ENCODE data around the gene UNC119B.
"Not testable (repeated sequence)": the region's sequence is repeated elsewhere in the genome, so short reads cannot be mapped to it uniquely, and the experiment has no call there.

UNC119B gene

GRCh38 chr12:120710031-120710804 is at the start of gene UNC119B:
TSS of gene UNC119B (plus strand) at chr12:120710458. CDS start at chr12:120710475, 17 bp downstream.
- no peak for DNase-seq (ENCODE audit: low read depth, low spot score)

DNA sequence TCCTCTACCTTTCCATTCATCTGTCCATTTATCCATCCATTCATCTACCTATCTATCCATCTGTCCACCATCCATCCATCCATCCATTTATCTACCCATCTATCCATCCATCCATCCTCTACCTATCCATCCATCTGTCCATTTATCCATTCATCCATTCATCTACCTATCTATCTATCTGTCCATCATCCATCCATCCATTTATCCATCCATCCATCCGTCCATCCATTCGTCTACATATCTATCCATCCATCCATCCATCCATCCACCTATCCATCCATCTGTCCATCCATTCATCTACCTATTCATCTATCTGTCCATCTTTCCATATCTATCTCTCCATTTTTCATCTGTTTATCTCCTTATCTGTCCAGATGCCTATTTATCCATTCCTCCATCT is 48.8 kb upstream of the UNC119B start:
- DNase-seq (ENCODE audit: low read depth, low spot score) = no peak

DNA sequence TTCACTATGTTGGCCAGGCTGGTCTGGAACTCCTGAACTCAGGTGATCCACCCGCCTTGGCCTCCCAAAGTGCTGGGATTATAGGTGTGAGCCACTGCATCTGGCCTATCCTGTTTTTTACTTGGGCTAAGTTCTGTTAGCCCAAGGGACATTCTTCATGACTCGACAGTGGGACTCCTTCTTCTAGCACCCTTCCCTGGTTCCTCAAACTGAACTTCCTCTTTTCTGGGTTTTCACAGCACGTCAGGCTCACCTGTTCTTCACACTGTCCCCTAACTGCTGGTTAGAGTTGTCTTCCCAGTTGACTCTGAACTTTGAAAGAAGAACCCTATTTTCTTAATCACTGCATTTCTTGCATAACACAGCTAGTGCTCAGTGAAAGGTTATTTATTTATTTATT is 47.4 kb upstream of the UNC119B start:
- no peak for DNase-seq (ENCODE audit: low read depth, low spot score)

- no peak for DNase-seq (ENCODE audit: low read depth, low spot score)
Observed at GRCh38 chr12:120663741-120664140, 46.5 kb upstream of the UNC119B start.

DNA sequence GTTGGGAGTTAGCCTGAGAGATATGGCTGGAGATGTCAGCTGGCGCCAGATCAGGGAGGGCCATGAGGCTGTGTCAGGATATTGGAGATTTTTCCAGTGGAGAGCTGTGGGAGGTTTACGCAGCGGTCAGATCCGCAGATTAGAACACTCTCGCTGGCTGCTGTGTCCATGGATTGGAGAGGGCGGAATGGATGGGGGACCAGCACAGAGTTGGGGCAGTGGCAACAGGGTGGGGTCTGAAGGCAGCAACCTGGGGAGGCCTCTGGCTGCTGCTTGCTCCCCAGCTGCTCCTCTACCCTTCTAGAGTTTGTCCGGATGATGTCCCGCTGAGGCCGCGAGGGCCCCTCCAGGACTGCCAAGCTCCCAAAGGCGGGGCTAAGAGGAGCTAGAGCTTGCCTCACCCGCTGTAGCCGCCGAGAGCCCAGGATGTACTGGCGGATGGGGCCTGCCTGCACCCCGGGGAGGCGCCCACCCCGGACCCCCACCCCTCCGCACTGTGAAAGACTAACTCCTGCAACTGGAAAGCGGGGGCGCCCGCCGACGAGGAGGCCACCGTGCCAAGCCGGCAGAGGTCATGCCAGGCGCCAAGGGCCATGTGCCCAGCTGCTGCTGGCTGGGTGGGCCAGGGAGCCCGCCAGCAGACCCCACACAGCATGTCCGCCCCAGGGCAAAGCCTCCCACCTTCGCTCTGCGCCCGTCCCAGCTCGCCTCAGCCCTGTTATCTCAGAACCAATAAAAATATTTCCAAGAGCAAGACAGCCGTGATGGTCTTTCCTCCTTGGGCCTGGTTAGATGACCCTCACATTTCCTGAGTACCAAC is 43.5 kb upstream of the UNC119B start:
- DNase-seq (ENCODE audit: low read depth, low spot score) = no peak

- no peak for DNase-seq (ENCODE audit: low read depth, low spot score)
Observed at GRCh38 chr12:120668091-120668867, 42.0 kb upstream of the UNC119B start.

GRCh38 chr12:120668868-120669840 is 41.1 kb upstream of the UNC119B start:
- no peak for DNase-seq (ENCODE audit: low read depth, low spot score)

DNA sequence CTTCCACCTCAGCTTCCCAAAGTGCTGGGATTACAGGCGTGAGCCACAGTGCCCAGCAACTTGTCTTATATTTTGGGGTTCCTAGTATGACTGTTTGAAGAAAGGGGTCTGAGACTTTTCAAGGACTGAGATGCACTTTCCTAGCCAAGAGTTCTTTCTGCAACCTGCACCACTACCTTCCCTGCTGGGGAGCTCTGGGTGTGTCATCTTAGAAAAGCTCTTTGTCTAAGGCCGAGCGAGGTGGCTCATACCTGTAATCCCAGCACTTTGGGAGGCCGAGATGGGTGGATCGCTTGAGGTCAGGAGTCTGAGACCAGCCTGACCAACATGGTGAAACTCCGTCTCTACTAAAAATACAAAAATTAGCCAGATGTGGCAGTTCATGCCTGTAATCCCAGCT is 40.0 kb upstream of the UNC119B start:
- not testable (repeated sequence) for DNase-seq (ENCODE audit: low read depth, low spot score)

DNA sequence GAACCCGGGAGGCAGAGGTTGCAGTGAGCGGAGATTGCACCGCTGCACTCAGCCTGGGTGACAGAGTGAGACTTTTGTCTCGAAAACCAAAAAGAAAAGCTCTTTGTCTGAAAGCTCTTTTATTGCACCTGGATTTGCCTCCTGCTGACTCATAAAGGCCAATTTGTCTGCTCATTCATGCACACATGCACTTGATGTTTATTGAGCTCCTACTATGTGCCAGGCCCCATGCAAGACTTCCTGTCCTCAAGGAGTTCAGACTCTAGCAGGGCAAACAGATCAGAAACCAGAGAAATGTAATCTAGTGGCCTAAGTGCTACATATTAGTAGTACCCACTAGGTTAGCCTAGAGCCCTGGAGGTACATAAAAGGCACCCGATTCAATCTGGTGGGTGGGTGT is 39.6 kb upstream of the UNC119B start:
- DNase-seq (ENCODE audit: low read depth, low spot score) = no peak

DNA sequence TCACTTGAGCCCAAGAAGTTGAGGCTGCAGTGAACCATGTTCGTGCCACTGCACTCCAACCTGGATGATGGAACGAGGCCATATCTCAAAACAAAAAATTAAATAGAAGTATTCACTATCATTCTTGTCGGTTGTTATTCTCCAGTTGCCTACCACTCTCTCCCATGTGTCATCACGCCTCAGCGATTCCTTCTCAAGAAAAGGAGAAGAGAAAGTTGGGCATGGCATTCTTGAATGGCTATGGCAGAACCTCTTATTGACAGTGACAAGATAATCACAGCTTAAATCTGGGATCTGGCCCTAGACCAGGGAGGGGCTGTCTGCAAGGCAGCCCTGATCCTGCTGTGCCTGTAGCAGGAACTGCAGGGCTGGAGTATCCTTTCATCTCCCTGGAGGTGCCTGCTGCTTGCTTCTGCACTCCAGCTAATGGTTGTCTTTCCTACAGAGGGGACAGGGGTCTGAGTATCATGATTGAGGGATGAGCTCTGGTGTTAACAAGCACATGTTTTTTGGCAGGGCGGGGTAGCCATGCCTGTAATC is 36.1 kb upstream of the UNC119B start:
- no peak for DNase-seq (ENCODE audit: low read depth, low spot score)

GRCh38 chr12:120677765-120678473 is 32.3 kb upstream of the UNC119B start:
- DNase-seq (ENCODE audit: low read depth, low spot score) = no peak

DNA sequence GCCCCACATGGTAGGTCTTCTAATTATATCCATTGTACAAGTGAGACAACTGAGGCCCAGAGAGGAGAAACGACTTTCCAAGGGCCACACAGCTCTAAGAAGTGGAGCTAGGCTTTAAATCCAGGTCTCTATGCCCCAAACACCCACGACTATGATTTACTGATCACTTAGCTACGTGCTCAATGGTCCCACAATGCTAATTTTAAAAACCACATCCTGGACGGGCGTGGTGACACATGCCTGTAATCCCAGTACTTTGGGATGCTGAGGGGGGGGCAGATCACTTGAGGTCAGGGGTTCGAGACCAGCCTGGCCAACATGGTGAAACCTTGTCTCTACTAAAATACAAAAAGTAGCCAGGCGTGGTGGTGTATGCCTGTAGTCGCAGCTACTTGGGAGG is 31.7 kb upstream of the UNC119B start:
- no peak for DNase-seq (ENCODE audit: low read depth, low spot score)

DNA sequence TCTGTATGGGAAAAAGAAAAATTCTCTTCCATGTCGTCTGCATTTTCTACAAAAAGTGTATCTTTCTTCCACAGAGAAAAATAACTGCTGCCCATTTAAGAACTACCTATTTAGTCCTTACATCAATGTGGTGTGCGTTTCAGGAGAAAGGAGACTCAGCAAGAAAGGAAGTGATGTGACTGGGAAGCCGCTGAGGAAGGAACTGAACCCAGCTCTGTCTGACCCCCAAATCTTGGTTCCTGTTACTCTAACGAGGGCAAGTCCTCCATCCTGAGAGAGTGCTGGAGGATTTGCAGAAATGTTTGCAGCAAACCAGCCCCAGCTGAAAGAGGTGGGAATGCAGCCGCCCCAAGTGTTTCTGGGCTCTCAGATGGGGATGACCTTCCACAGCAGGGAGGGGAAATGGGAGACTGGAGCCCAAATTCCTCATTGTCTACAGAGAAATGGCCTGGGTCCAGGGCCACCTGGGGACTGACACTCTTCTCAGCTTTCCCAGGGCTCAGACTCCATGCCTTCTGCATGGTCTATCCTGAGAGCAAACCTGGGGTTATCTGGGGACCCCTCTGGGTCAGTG is 30.0 kb upstream of the UNC119B start:
- DNase-seq (ENCODE audit: low read depth, low spot score) = no peak

DNA sequence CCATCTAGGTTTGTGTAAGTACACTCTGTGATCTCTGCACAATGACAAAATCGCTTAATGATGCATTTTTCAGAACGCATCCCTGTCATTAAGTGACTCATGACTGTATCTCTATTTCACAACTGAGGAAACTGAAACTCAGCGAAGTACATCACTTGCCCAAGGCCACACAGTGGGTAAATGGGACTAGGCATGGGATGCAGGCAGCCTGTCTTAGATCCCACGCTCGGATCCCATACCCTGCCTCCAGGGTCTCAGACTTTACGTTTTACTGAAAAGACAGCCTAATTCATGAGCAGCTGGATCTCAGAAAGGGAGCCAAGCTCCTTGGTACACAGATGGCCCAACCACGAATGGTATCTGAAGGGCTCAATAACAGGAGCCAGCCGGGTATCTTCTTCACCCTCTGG is 25.7 kb upstream of the UNC119B start:
- no peak for DNase-seq (ENCODE audit: low read depth, low spot score)

- DNase-seq (ENCODE audit: low read depth, low spot score) = no peak
Observed at GRCh38 chr12:120685522-120685921, 24.7 kb upstream of the UNC119B start.

DNA sequence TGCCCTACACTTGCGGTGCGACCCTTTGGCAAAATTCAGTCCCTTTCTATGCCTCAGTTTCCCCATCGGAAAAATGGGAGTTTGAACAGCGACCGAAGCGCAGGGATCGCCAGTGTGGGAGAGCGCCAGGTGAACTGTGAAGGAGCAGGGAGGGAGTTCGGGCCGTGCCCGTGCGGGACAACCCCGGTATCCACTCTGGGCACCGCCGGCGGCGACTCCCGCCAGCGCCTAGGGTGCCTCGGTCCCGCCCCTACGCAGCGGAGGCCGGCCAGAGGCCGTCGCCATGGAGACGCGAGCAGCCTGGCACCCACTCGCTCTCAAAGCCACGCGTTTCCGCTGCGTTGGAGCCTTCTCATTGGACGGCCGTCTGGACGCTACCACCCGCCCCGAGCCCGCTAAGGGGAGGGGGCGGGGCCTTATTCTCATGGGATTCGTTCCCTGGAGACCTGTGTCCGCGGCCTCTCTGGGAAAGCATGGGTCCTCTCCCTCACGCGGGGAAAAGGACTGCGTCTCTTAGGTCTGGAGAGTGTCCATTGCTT is 24.0 kb upstream of the UNC119B start:
- peak; percentile 87 for DNase-seq (ENCODE audit: low read depth, low spot score)

- peak; percentile 96 for DNase-seq (ENCODE audit: low read depth, low spot score)
Observed at GRCh38 chr12:120686690-120687577, 23.3 kb upstream of the UNC119B start, which contains the start of gene MLEC. TSS of gene MLEC (plus strand) at chr12:120687149. CDS start at chr12:120687297, 148 bp downstream.

GRCh38 chr12:120687578-120688289 is 22.5 kb upstream of the UNC119B start:
- no peak for DNase-seq (ENCODE audit: low read depth, low spot score)

Measured in brain pericyte (primary cell).